ENCODE results near the gene TCERG1L. TPM values are rescaled to one million over a fixed set of nuclear protein-coding genes. Genes with fewer than 3 reads are reported as not detected.

Gene TCERG1L
- total and polyA plus RNA-seq, 9 of the 15 experiments (the other 6 are each of a cell fraction or from before 2014, with no cell fraction given) = not detected

GRCh38 chr10:131174651-131175540 lies 136.6 kb downstream of the TCERG1L start:
- intact Hi-C loops (cut with micrococcal nuclease) = no loop called here
- H3K36me3 ChIP-seq (ENCODE audit: control insufficient read depth, insufficient read depth, low read length) = no peaks in the 10 kb centered on the region
- no peak overlapping the region for H2AFZ ChIP-seq (ENCODE audit: low read depth, low read length)
- no peak overlapping the region for H3K27ac ChIP-seq (ENCODE audit: extremely low read depth, low read depth, low read length)
- TF ChIP-seq, protein P1, sequence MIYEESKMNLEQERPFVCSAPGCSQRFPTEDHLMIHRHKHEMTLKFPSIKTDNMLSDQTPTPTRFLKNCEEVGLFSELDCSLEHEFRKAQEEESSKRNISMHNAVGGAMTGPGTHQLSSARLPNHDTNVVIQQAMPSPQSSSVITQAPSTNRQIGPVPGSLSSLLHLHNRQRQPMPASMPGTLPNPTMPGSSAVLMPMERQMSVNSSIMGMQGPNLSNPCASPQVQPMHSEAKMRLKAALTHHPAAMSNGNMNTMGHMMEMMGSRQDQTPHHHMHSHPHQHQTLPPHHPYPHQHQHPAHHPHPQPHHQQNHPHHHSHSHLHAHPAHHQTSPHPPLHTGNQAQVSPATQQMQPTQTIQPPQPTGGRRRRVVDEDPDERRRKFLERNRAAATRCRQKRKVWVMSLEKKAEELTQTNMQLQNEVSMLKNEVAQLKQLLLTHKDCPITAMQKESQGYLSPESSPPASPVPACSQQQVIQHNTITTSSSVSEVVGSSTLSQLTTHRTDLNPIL (CRISPR knock-in tag; IDR thresholded peaks at IDR 0.05) = no peak
- TF ChIP-seq SNAPC5 (CRISPR knock-in tag; IDR thresholded peaks at IDR 0.05) = no peak
- no peak for TF ChIP-seq ZNF586 (CRISPR knock-in tag; conservative IDR thresholded peaks at IDR 0.05)
- no peak for TF ChIP-seq GABPB1 (CRISPR knock-in tag; IDR thresholded peaks at IDR 0.05)
- no peak for TF ChIP-seq ZBTB12 (CRISPR knock-in tag; IDR thresholded peaks at IDR 0.05)
- TF ChIP-seq TARDBP (IDR thresholded peaks at IDR 0.05) = no peak
- no peak for TF ChIP-seq ARID1B (IDR thresholded peaks at IDR 0.05)
- no peak for TF ChIP-seq SMARCC2 (IDR thresholded peaks at IDR 0.05; ENCODE audit: low read depth)
- no peak for TF ChIP-seq PREB (CRISPR knock-in tag; IDR thresholded peaks at IDR 0.05)
- H3K9ac ChIP-seq (ENCODE audit: insufficient read depth in 1 of 2, low read depth in 2 of 2, low read length in 2 of 2) = no peak overlapping the region
- no peaks in the 10 kb centered on the region for H3K9me1 ChIP-seq (ENCODE audit: control insufficient read depth, insufficient read depth, low read length)
- in situ Hi-C loops (cut with MboI) = no loop called here
- ChIA-PET CTCF (ENCODE audit: low intra/inter-chr PET ratio) (no interaction called here), POLR2A (no interaction called here)
- no peaks in the 10 kb centered on the region for H3K79me2 ChIP-seq (ENCODE audit: control insufficient read depth, insufficient read depth, low read length)
- no peak overlapping the region for H3K4me3 ChIP-seq
- no peaks in the 10 kb centered on the region for H3K4me1 ChIP-seq (replicated peaks in 1 of 2; ENCODE audit: control insufficient read depth in 2 of 2, insufficient read depth in 2 of 2, low read length in 2 of 2)
- BruUV-seq (replicated peaks) = no TSS peak
- H3K4me2 ChIP-seq (ENCODE audit: insufficient read depth, low read length) = no peak overlapping the region
- FAIRE-seq (no peak), DNase-seq (ENCODE audit: extremely low read depth in 1 of 4, low spot score in 3 of 4) (no peak), ATAC-seq (no peak)
- peaks cover 0 to 3% of the 10 kb centered on the region in 2 experiments; a peak in 1 of 5 replicates for H3K27me3 ChIP-seq (ENCODE audit: control insufficient read depth in 2 of 2, insufficient read depth in 2 of 2, low read length in 2 of 2)
- H3K9me3 ChIP-seq (replicated peaks; ENCODE audit: control insufficient read depth, insufficient read depth, low read depth, low read length) = no peaks in the 10 kb centered on the region; the same call in 1 of the 2 replicates
- WGBS (ENCODE audit: insufficient coverage, low coverage, missing lambda C conversion rate) = 6% methylated on average over 12 of the region's 15 CpGs
- H4K20me1 ChIP-seq (replicated peaks; ENCODE audit: control insufficient read depth, insufficient read depth, low read length) = no peaks in the 10 kb centered on the region
